ENCODE measurements around the gene FOXL1.

Gene FOXL1

GRCh38 chr16:86553356-86553755 lies 25.0 kb upstream of the FOXL1 start:
- no peaks in the 10 kb centered on the region for H3K27me3 ChIP-seq (ENCODE audit: control insufficient read depth, low read length)
- H3K4me1 ChIP-seq (ENCODE audit: control insufficient read depth, low read length), result peaks cover 12% of the 10 kb centered on the region
- TF ChIP-seq EZH2phosphoT487 (IDR thresholded peaks at IDR 0.05; ENCODE audit: borderline replicate concordance, low read length), result no peak
- TF ChIP-seq, protein P1, sequence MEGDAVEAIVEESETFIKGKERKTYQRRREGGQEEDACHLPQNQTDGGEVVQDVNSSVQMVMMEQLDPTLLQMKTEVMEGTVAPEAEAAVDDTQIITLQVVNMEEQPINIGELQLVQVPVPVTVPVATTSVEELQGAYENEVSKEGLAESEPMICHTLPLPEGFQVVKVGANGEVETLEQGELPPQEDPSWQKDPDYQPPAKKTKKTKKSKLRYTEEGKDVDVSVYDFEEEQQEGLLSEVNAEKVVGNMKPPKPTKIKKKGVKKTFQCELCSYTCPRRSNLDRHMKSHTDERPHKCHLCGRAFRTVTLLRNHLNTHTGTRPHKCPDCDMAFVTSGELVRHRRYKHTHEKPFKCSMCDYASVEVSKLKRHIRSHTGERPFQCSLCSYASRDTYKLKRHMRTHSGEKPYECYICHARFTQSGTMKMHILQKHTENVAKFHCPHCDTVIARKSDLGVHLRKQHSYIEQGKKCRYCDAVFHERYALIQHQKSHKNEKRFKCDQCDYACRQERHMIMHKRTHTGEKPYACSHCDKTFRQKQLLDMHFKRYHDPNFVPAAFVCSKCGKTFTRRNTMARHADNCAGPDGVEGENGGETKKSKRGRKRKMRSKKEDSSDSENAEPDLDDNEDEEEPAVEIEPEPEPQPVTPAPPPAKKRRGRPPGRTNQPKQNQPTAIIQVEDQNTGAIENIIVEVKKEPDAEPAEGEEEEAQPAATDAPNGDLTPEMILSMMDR (IDR thresholded peaks at IDR 0.05; ENCODE audit: low read depth, low read length, poor library complexity, severe bottlenecking), result no peak
- no peak overlapping the region for H3K4me2 ChIP-seq (ENCODE audit: low read length)
- no peak overlapping the region for H3K4me3 ChIP-seq (ENCODE audit: low read length)
- 0 out of 2 replicates have a peak, but pooled peaks cover 3% of the 10 kb centered on the region for H3K9me3 ChIP-seq (ENCODE audit: control insufficient read depth, insufficient read depth, low read length)
- no peak overlapping the region for H3K27ac ChIP-seq (ENCODE audit: low read depth, low read length)
- H3F3A ChIP-seq (ENCODE audit: control insufficient read depth, insufficient read depth), result peaks cover 5% of the 10 kb centered on the region; the same call in 1 of the 2 replicates
- H4K20me1 ChIP-seq (ENCODE audit: control insufficient read depth, insufficient read depth, low read depth, low read length), result no peaks in the 10 kb centered on the region
- H3K9me2 ChIP-seq (replicated peaks; ENCODE audit: control insufficient read depth, low read length), result no peaks in the 10 kb centered on the region
- H3K36me3 ChIP-seq (ENCODE audit: control insufficient read depth, low read length), result peaks cover 43% of the 10 kb centered on the region
- H3K79me2 ChIP-seq (ENCODE audit: control insufficient read depth, low read length), result peaks cover 25% of the 10 kb centered on the region

GRCh38 chr16:86554599-86554916 lies 23.8 kb upstream of the FOXL1 start:
- Histone ChIP-seq H3K4me2 (ENCODE audit: low read length) (peak overlapping the region; percentile 87), H3K9me3 (ENCODE audit: control insufficient read depth, insufficient read depth, low read length) (0 out of 2 replicates have a peak, but pooled peaks cover 3% of the 10 kb centered on the region), H3K79me2 (ENCODE audit: control insufficient read depth, low read length) (peaks cover 25% of the 10 kb centered on the region), H3K27ac (ENCODE audit: low read depth, low read length) (peak overlapping the region; percentile 29), H3K4me3 (ENCODE audit: low read length) (peak overlapping the region; percentile 92), H4K20me1 (ENCODE audit: control insufficient read depth, insufficient read depth, low read depth, low read length) (no peaks in the 10 kb centered on the region), H3K27me3 (ENCODE audit: control insufficient read depth, low read length) (no peaks in the 10 kb centered on the region), H3K9me2 (replicated peaks; ENCODE audit: control insufficient read depth, low read length) (no peaks in the 10 kb centered on the region), H3F3A (ENCODE audit: control insufficient read depth, insufficient read depth) (peaks cover 5% of the 10 kb centered on the region; the same call in 1 of the 2 replicates), H3K36me3 (ENCODE audit: control insufficient read depth, low read length) (peaks cover 40% of the 10 kb centered on the region), H3K4me1 (ENCODE audit: control insufficient read depth, low read length) (peaks cover 12% of the 10 kb centered on the region)
- no peak for TF ChIP-seq EZH2phosphoT487 (IDR thresholded peaks at IDR 0.05; ENCODE audit: borderline replicate concordance, low read length)
- TF ChIP-seq, protein P1 (IDR thresholded peaks at IDR 0.05; ENCODE audit: low read depth, low read length, poor library complexity, severe bottlenecking), result peak; percentile 6

DNA sequence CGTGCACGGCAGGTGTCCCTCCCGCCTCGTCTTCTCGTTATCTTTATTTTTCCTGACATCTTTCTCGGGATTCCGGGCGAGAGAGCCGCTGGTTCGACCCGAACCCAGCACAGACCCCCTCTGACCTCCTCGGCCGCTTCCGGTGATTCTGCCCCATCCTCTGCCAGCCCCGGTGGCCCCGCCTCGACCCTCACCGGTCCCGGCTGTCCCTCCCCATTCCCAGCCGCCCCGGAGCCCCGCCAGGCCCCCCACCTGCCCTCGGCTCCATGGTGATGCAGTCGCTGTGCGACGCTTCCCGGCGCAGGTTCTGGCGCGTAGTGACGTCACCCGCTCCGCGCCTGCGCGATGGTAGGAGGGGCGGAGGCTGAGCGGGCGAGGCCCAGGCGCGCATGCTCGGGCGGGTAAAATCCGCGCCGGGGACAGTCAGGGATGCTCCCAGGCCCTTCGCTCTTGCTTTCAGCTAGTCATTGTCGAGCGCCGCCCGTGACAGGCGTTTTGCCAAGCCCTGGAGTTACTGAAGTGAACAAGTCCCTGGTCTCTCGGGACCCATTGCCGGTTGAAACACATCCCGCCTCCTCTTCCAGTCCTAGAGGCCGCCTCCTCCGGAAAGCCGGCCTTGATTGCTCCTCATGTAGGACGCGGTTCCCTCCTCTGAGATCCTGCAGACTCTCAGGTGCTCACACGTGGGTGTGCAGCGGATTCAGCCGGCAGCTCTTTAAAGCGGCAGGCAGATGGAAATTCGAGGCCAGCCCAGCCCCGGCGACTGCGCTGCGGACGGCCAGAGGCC lies 23.2 kb upstream of the FOXL1 start, which contains the start of gene MTHFSD:
Gene MTHFSD, minus strand, starts transcription at position 319 of the 787 bp plus-strand sequence. Its CDS starts 51 bp downstream, at position 268.
- H3K27ac ChIP-seq (ENCODE audit: low read depth, low read length), result peak within 1 kb of the TSS; percentile 29

More for the DNA sequence above, 23.2 kb upstream of the FOXL1 start, which contains the start of gene MTHFSD:
- H3K4me1 ChIP-seq (ENCODE audit: control insufficient read depth, low read length), result peaks cover 12% of the 10 kb centered on the region
- H3K4me2 ChIP-seq (ENCODE audit: low read length), result peak within 1 kb of the TSS; percentile 87
- peaks cover 5% of the 10 kb centered on the region; the same call in 1 of the 2 replicates for H3F3A ChIP-seq (ENCODE audit: control insufficient read depth, insufficient read depth)
- H3K9me3 ChIP-seq (ENCODE audit: control insufficient read depth, insufficient read depth, low read length), result 0 out of 2 replicates have a peak, but pooled peaks cover 3% of the 10 kb centered on the region
- H3K4me3 ChIP-seq (ENCODE audit: low read length), result peak within 1 kb of the TSS; percentile 92
- H4K20me1 ChIP-seq (ENCODE audit: control insufficient read depth, insufficient read depth, low read depth, low read length), result no peaks in the 10 kb centered on the region
- H3K27me3 ChIP-seq (ENCODE audit: control insufficient read depth, low read length), result no peaks in the 10 kb centered on the region
- H3K79me2 ChIP-seq (ENCODE audit: control insufficient read depth, low read length), result peaks cover 25% of the 10 kb centered on the region
- no peaks in the 10 kb centered on the region for H3K9me2 ChIP-seq (replicated peaks; ENCODE audit: control insufficient read depth, low read length)
- TF ChIP-seq, protein P1 (IDR thresholded peaks at IDR 0.05; ENCODE audit: low read depth, low read length, poor library complexity, severe bottlenecking), result no peak
- TF ChIP-seq EZH2phosphoT487 (IDR thresholded peaks at IDR 0.05; ENCODE audit: borderline replicate concordance, low read length), result no peak
- peaks cover 35% of the 10 kb centered on the region for H3K36me3 ChIP-seq (ENCODE audit: control insufficient read depth, low read length)
